GM19238 (cell line): Measurements from ENCODE around the gene GPR65.

Source experiments
- DNase-seq: peaks from one replicate; pipeline ENCODE4 v3.0.0; 2011; ENCODE audit warnings: low spot score; ENCODE audit not compliant: insufficient read length

The GPR65 gene

GRCh38 chr14:88005050-88005481 lies at the start of gene GPR65:
GPR65 (plus strand) TSS chr14:88005135; CDS start chr14:88010848, 5,713 bp downstream.
- no peak for DNase-seq

- DNase-seq: no peak
Observed at GRCh38 chr14:87955501-87955900, 49.4 kb upstream of the GPR65 start.

- DNase-seq: no peak
Observed at GRCh38 chr14:87960013-87960787, 44.7 kb upstream of the GPR65 start.

- DNase-seq: no peak
Observed at GRCh38 chr14:87961246-87961645, 43.7 kb upstream of the GPR65 start.

GRCh38 chr14:87966816-87967215 lies 38.1 kb upstream of the GPR65 start:
- no peak for DNase-seq

- no peak for DNase-seq
Observed at GRCh38 chr14:87967496-87967895, 37.4 kb upstream of the GPR65 start.

GRCh38 chr14:87971010-87971409 lies 33.9 kb upstream of the GPR65 start:
- no peak for DNase-seq

GRCh38 chr14:87975636-87976035 lies 29.3 kb upstream of the GPR65 start:
- DNase-seq: no peak

GRCh38 chr14:87979689-87980088 lies 25.2 kb upstream of the GPR65 start:
- no peak for DNase-seq

GRCh38 chr14:87989221-87989955 lies 15.5 kb upstream of the GPR65 start:
- DNase-seq: no peak

GRCh38 chr14:87989956-87990299 lies 15.0 kb upstream of the GPR65 start:
- no peak for DNase-seq

GRCh38 chr14:87990682-87991081 lies 14.3 kb upstream of the GPR65 start:
- DNase-seq: no peak

GRCh38 chr14:87992346-87992717 lies 12.6 kb upstream of the GPR65 start:
- no peak for DNase-seq

GRCh38 chr14:87992718-87993628 lies 12.0 kb upstream of the GPR65 start, which contains the start of gene GALC:
GALC (minus strand) TSS chr14:87993182; CDS start chr14:87993164, 18 bp downstream.
- DNase-seq: peak; percentile 67

GRCh38 chr14:87994974-87995373 lies 10.0 kb upstream of the GPR65 start:
- DNase-seq: no peak

- no peak for DNase-seq
Observed at GRCh38 chr14:87995500-87996290, 9.2 kb upstream of the GPR65 start.

- DNase-seq: no peak
Observed at GRCh38 chr14:87996291-87996592, 8.7 kb upstream of the GPR65 start.

GRCh38 chr14:87998482-87998881 lies 6.5 kb upstream of the GPR65 start:
- DNase-seq: no peak

GRCh38 chr14:87999277-87999676 lies 5.7 kb upstream of the GPR65 start:
- no peak for DNase-seq

GRCh38 chr14:88002421-88003075 lies 2.4 kb upstream of the GPR65 start:
- DNase-seq: no peak

- no peak for DNase-seq
Observed at GRCh38 chr14:88003425-88003824, 1.5 kb upstream of the GPR65 start.
